Common myeloid progenitor, CD34-positive (primary cell): ENCODE results near the gene MBTD1.

Experiments used
- CTCF ChIA-PET: fragments of 350-600 bp; sonication (Branson Sonifier 250); formaldehyde crosslinking; loops from one replicate; lab custom pipeline; 2021; ENCODE audit warnings: antibody characterized with exemption; lab: Charles Lee
- POLR2A ChIA-PET: fragments of 350-600 bp; sonication (Branson Sonifier 250); formaldehyde crosslinking; loops from one replicate; lab custom pipeline; 2021; ENCODE audit warnings: antibody characterized with exemption; lab: Charles Lee
- DNase-seq, 3 donors: peaks; one replicate each; pipeline versions ENCODE4 v3.0.0 to v3.0.0-alpha.2; 2013
- H3K27ac ChIP-seq, 2 experiments: 1 replicate in 1 of 2; 2 replicates in 1 of 2; pipeline ENCODE4 v1.7.0; 2013; ENCODE audit warnings: inconsistent platforms in 2 of 2, low read length in 2 of 2, mild to moderate bottlenecking in 2 of 2, low read depth in 1 of 2, moderate library complexity in 1 of 2; ENCODE audit not compliant: severe bottlenecking in 2 of 2, insufficient read depth in 1 of 2, poor library complexity in 1 of 2
- H3K27me3 ChIP-seq, 5 experiments: replicated peaks in 2 of 5; 1 replicate in 3 of 5; 2 replicates in 2 of 5; pipeline versions ENCODE4 v1.6.1 to v1.7.0; 2013; ENCODE audit warnings: low read length in 4 of 5, mild to moderate bottlenecking in 2 of 5, moderate library complexity in 2 of 5, inconsistent platforms in 1 of 5; ENCODE audit not compliant: insufficient read depth in 5 of 5, control insufficient read depth in 4 of 5
- H3K36me3 ChIP-seq, 4 experiments: 1 replicate in 2 of 4; 2 replicates in 2 of 4; pipeline versions ENCODE4 v1.6.1 to v1.7.0; 2013; ENCODE audit warnings: low read length in 3 of 4, control low read depth in 1 of 4, mild to moderate bottlenecking in 1 of 4; ENCODE audit not compliant: control insufficient read depth in 4 of 4, insufficient read depth in 4 of 4
- H3K4me1 ChIP-seq, 4 experiments: 1 replicate in 3 of 4; 2 replicates in 1 of 4; pipeline versions ENCODE4 v1.6.1 to v1.7.1; 2013; ENCODE audit warnings: low read length in 3 of 4, mild to moderate bottlenecking in 3 of 4, control low read depth in 1 of 4, inconsistent platforms in 1 of 4, moderate library complexity in 1 of 4; ENCODE audit not compliant: control insufficient read depth in 4 of 4, insufficient read depth in 4 of 4; ENCODE audit errors: control extremely low read depth in 1 of 4
- H3K4me3 ChIP-seq, 7 experiments: 1 replicate in 4 of 7; 2 replicates in 3 of 7; pipeline versions ENCODE4 v1.5.1 to v1.7.0; 2013; ENCODE audit warnings: mild to moderate bottlenecking in 7 of 7, low read length in 6 of 7, moderate library complexity in 6 of 7, inconsistent platforms in 2 of 7, low read depth in 2 of 7, control low read depth in 1 of 7; ENCODE audit not compliant: insufficient read depth in 4 of 7, control insufficient read depth in 1 of 7; ENCODE audit errors: extremely low read depth in 1 of 7
- H3K9me3 ChIP-seq, 5 experiments: 1 replicate in 4 of 5; 2 replicates in 1 of 5; pipeline versions ENCODE4 v1.6.1 to v1.7.1; 2013; ENCODE audit warnings: low read length in 4 of 5, mild to moderate bottlenecking in 2 of 5, inconsistent platforms in 1 of 5, low read depth in 1 of 5, moderate library complexity in 1 of 5; ENCODE audit not compliant: control insufficient read depth in 4 of 5, insufficient read depth in 2 of 5; ENCODE audit errors: control extremely low read depth in 1 of 5
- WGBS: methylation state at CpG from one replicate; pipeline ENCODE4 v1.1.5; 2013; ENCODE audit not compliant: insufficient coverage; 5-methylcytosine and 5-hydroxymethylcytosine counted together

MBTD1 gene

GRCh38 chr17:51165680-51166197 lies 94.1 kb downstream of the MBTD1 start:
- peak overlapping the region in 1 of 2 experiments; percentile 75 for H3K27ac ChIP-seq
- CTCF ChIA-PET = interaction anchor here (0.5 to 2.1 kb wide), 7 partner anchors 10 to 167 kb away, joined by 3 to 5 read pairs (median 3); partner anchors contain the start of gene NME1
- 22% methylated on average over 20 of the region's 21 CpGs for WGBS

GRCh38 chr17:51164911-51165679 lies 94.8 kb downstream of the MBTD1 start:
- H3K9me3 ChIP-seq = no peaks in the 10 kb centered on the region
- POLR2A ChIA-PET = interaction anchor here (0.5 kb wide), 1 partner anchor 92 kb away, joined by 3 read pairs; no protein-coding TSS in a partner anchor
- H3K27ac ChIP-seq = peak overlapping the region in 1 of 2 experiments; percentile 75
- H3K4me1 ChIP-seq = peaks cover 0 to 20% (median 15%) of the 10 kb centered on the region in 4 experiments
- 79% methylated on average over 15 of the region's 16 CpGs for WGBS
- no peaks in the 10 kb centered on the region for H3K27me3 ChIP-seq
- CTCF ChIA-PET = interaction anchor here (0.5 to 2.1 kb wide), 6 partner anchors 9 to 163 kb away, joined by 3 to 5 read pairs (median 3); no protein-coding TSS in a partner anchor
- H3K36me3 ChIP-seq = peaks cover 6 to 52% (median 33%) of the 10 kb centered on the region in 4 experiments
- DNase-seq = no peak
- H3K4me3 ChIP-seq = peak overlapping the region in 4 of 7 experiments; percentile 83 to 88 (median 84)

More at GRCh38 chr17:51165680-51166197, 94.1 kb downstream of the MBTD1 start:
- Histone ChIP-seq H3K4me3 (peak overlapping the region; percentile 70 to 88 (median 84)), H3K4me1 (peaks cover 0 to 20% (median 15%) of the 10 kb centered on the region in 4 experiments), H3K27me3 (no peaks in the 10 kb centered on the region), H3K36me3 (peaks cover 6 to 53% (median 33%) of the 10 kb centered on the region in 4 experiments), H3K9me3 (no peaks in the 10 kb centered on the region)
- peak; percentile 57 to 80 (median 74) for DNase-seq
- POLR2A ChIA-PET = no interaction called here

GRCh38 chr17:51161541-51161940 lies 98.3 kb downstream of the MBTD1 start:
- 100% methylated on average over 1 of the region's 3 CpGs for WGBS
- Histone ChIP-seq H3K4me3 (no peak overlapping the region), H3K36me3 (peaks cover 6 to 59% (median 33%) of the 10 kb centered on the region in 4 experiments), H3K4me1 (peaks cover 0 to 10% (median 8%) of the 10 kb centered on the region in 4 experiments), H3K27me3 (no peaks in the 10 kb centered on the region), H3K9me3 (no peaks in the 10 kb centered on the region), H3K27ac (no peak overlapping the region)
- DNase-seq = no peak
- POLR2A ChIA-PET = interaction anchor here (0.6 kb wide), 1 partner anchor 94 kb away, joined by 3 read pairs; no protein-coding TSS in a partner anchor
- CTCF ChIA-PET = interaction anchor here (0.8 to 2.0 kb wide), 5 partner anchors 8 to 161 kb away, joined by 3 to 7 read pairs (median 3); partner anchors contain the start of gene NME1

GRCh38 chr17:51159604-51160003 lies 100.2 kb downstream of the MBTD1 start:
- H3K36me3 ChIP-seq = peaks cover 6 to 72% (median 33%) of the 10 kb centered on the region in 4 experiments
- no peak overlapping the region for H3K27ac ChIP-seq
- H3K9me3 ChIP-seq = no peaks in the 10 kb centered on the region
- no CpG with 5 or more reads among the region's 3 CpGs for WGBS
- no peaks in the 10 kb centered on the region for H3K27me3 ChIP-seq
- CTCF ChIA-PET = interaction anchor here (1.3 kb wide), 1 partner anchor 156 kb away, joined by 3 read pairs; no protein-coding TSS in a partner anchor
- POLR2A ChIA-PET = no interaction called here
- H3K4me3 ChIP-seq = no peak overlapping the region
- H3K4me1 ChIP-seq = peaks cover 0 to 5% (median 2%) of the 10 kb centered on the region in 4 experiments
- peak in 1 of 3 donors; percentile 17 for DNase-seq

- POLR2A ChIA-PET = no interaction called here
- no peaks in the 10 kb centered on the region for H3K9me3 ChIP-seq
- H3K27me3 ChIP-seq = no peaks in the 10 kb centered on the region
- no peak overlapping the region for H3K27ac ChIP-seq
- H3K4me1 ChIP-seq = peaks cover 7 to 23% (median 16%) of the 10 kb centered on the region in 4 experiments
- no peak overlapping the region for H3K4me3 ChIP-seq
- H3K36me3 ChIP-seq = peaks cover 6 to 45% (median 15%) of the 10 kb centered on the region in 4 experiments
- 99% methylated on average over 8 of the region's 8 CpGs for WGBS
- CTCF ChIA-PET = interaction anchor here (1.1 to 1.6 kb wide), 4 partner anchors 11 to 157 kb away, joined by 3 read pairs; partner anchors contain the start of gene NME2
- no peak for DNase-seq
Observed at GRCh38 chr17:51155416-51155815, 104.4 kb downstream of the MBTD1 start.

- CTCF ChIA-PET = interaction anchor here (1.1 to 4.0 kb wide), 2 partner anchors 149 to 154 kb away, joined by 3 to 53 read pairs; no protein-coding TSS in a partner anchor
- H3K27ac ChIP-seq = peak overlapping the region in 1 of 2 experiments; percentile 84
- H3K4me3 ChIP-seq = peak overlapping the region; percentile 74 to 99 (median 91)
- peaks cover 7 to 23% (median 16%) of the 10 kb centered on the region in 4 experiments for H3K4me1 ChIP-seq
- 33% methylated on average over 3 of the region's 6 CpGs for WGBS
- H3K36me3 ChIP-seq = peaks cover 3 to 35% (median 9%) of the 10 kb centered on the region in 4 experiments
- H3K27me3 ChIP-seq = no peaks in the 10 kb centered on the region
- POLR2A ChIA-PET = interaction anchor here (0.6 kb wide), 1 partner anchor 45 kb away, joined by 3 read pairs; no protein-coding TSS in a partner anchor
- no peaks in the 10 kb centered on the region for H3K9me3 ChIP-seq
- DNase-seq = no peak
Observed at GRCh38 chr17:51154176-51154575, 105.7 kb downstream of the MBTD1 start.
